ENCODE data around the gene PAX5.

The PAX5 gene

DNA sequence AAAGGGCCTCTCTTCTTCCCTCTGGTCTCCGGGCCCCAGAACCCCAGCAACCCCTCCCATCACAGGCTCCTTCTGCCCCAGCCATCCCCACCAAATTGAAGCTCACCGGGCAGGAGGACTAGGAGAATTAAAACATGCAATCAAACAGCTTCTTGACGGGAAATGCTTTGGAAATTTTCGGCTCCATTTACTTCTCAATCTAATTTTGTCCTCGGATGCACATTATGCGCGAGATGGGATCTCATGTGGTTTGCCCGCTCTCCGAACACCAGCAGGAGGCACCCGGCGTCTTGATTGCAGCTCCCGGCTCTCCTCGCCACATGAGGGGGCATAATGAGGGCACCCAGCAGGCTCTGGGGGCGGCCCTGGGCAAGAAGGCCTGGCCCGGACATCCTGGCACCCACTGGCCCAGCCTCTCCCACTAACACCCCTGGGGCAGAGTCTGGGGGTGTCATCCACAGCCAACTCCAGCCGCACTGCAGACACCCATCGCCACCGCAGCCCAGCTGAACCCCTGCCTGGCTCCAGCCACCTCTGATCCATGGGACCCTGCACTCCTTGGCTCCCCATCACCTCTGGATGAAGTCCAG lies 135.5 kb downstream of the PAX5 start:
- DNase-seq, result no peak

DNA sequence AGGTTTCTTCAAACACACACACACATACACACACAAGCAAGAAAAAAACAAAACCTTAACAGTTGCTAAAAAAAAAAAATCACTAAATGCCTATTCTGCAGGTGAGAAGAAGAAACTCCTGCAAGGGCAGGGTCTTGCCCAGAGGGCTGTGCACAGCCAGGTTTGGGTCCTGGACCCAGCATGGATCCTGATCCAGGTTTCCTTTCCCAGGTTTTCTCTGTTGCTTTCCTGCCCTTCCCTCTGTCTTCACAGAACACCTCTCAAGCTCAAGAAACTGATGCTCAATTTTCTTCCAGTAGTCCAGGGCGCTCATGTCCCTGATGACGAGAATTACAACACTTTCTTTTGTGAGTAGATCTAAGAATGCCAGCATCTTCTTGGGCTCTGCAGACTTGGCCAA lies 136.6 kb downstream of the PAX5 start:
- DNase-seq, result no peak

- DNase-seq, result no peak
Measured at GRCh38 chr9:36897019-36897418, 137.0 kb downstream of the PAX5 start.

DNA sequence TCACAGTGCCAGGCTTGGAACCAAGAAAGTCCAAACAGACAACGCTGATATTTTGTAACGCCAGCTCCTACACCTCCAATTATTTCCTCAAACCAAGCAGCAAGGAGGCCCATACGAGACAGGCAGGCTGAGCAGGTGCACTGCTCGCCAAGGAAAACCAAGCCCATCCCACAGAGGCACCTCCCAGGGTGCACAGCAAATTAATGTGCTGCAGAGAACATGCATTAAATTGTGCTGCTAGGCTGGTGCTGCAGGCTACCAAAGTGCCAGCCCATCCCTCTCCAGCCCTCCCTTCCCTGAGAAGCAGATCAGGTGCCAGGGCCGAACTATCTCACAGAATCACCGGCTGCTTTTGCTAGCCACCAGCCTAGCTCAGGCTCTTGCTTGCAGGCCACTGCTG lies 137.8 kb downstream of the PAX5 start:
- DNase-seq, result no peak

GRCh38 chr9:36895744-36896260 lies 138.3 kb downstream of the PAX5 start:
- no peak for DNase-seq

- DNase-seq, result no peak
Measured at GRCh38 chr9:36894695-36895310, 139.3 kb downstream of the PAX5 start.

GRCh38 chr9:36893911-36894310 lies 140.2 kb downstream of the PAX5 start:
- DNase-seq, result no peak

DNA sequence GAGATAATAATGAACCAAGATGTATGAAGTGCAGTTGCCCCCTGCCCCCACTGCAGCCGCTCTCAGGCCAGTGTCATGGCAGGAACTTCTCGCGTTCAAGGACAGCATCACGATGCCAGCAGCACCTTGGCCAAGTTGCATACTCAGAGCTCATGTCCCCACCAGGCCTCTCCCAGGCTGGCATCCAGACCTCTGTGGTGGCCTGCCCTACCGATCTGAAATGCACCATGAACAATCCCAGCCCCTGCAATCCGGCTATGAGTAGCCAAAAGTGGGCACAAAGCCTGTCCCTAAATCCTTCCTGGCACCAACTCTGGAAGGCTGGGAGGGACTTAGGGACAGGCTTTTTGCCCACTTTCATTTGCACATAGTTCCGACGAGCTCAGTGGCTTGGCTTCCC lies 140.9 kb downstream of the PAX5 start:
- no peak for DNase-seq

DNA sequence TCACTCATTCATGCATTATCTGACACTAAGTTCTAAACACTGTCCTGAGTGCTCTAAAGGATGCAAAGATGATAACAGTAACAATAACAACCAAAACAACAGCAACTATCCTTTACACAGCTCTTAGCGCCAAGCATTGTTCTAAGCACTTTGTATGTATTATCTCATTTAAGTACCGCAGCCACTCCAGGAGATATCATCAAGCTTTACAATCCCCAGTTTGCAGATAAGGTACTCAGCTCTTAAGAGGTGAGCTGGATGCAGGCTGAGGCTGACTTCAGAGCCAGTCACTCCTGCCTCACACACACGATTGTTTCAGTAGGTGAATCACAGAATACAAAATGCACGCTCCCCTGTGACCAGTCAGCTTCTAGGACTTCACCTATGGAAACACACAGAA lies 141.8 kb downstream of the PAX5 start:
- no peak for DNase-seq

GRCh38 chr9:36891341-36891811 lies 142.7 kb downstream of the PAX5 start:
- no peak for DNase-seq

- DNase-seq, result no peak
Measured at GRCh38 chr9:36889844-36890243, 144.2 kb downstream of the PAX5 start.

DNA sequence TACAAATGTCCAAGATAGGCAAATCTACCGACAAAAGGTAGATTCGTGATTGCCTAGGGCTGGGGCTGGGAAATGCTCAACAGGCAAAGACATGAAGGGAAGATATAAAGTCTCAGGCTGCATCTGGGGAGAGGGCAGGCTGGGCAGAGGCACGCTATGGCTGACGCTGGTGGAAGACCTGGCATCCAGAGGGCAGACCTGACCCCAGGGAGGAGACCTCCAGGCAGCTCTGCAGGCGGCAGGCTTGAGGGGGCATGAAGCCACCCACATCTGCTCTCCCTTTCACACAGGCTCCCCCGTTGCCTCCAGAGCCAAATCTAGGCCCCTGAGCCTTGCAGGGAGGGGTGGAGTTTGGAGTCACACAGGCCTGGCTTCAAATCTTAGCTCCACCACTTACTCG lies 145.5 kb downstream of the PAX5 start:
- DNase-seq, result no peak

DNA sequence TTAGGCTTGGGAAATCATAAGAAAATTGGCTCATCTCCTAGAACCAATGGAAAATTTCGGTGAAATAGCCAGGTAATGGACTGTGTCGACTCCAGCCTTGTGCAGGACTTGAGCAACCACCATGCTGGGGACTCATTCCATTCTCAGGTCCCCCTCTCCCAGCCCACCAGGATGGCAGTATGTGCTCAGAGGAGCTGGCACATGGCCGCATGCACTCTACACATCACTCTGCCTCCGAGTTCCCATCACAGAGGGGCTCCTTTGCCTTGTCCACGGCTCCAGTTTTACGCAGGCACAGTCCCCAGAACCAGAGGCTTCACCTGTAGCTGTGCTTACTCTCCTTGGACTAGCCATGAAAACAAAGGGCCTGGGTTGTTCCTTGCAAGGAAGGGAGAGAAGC lies 149.3 kb downstream of the PAX5 start:
- no peak for DNase-seq

- no peak for DNase-seq
Measured at GRCh38 chr9:36882594-36882993, 151.5 kb downstream of the PAX5 start.

DNA sequence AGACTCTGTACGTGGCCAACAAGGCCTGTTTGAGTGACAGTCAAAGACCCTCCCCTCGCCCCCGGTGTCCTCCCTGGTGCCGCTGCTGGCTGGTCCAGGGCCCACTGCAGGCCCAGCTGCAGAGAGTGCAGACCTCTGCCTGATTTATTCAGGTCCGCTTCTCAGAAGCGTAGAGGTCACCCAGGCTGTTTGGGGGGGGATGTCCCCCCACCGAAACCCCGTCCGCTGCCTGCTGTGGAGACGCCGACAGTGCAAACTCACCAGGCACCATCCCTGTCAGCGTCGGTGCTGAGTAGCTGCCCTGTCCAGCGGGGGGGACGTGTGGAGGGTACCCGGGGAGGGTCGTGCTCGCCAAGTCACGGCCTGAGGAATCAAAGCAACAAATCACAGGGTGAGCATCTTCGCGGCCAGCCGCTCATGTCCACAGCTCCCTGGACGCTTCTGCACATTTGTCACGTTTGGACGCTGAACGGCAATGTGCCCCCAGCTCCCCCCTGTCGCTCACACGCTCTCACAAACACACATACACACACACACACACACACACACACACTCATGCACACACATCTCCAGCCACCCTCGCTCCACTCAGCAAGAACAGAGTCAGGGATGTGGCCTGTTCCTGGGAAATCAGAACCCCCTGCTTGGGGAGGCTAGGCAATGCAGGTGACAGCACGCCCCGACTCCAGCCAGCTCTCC lies 152.2 kb downstream of the PAX5 start:
- DNase-seq, result no peak

GRCh38 chr9:36881316-36881715 lies 152.8 kb downstream of the PAX5 start:
- no peak for DNase-seq

GRCh38 chr9:36880075-36880474 lies 154.0 kb downstream of the PAX5 start:
- no peak for DNase-seq

DNA sequence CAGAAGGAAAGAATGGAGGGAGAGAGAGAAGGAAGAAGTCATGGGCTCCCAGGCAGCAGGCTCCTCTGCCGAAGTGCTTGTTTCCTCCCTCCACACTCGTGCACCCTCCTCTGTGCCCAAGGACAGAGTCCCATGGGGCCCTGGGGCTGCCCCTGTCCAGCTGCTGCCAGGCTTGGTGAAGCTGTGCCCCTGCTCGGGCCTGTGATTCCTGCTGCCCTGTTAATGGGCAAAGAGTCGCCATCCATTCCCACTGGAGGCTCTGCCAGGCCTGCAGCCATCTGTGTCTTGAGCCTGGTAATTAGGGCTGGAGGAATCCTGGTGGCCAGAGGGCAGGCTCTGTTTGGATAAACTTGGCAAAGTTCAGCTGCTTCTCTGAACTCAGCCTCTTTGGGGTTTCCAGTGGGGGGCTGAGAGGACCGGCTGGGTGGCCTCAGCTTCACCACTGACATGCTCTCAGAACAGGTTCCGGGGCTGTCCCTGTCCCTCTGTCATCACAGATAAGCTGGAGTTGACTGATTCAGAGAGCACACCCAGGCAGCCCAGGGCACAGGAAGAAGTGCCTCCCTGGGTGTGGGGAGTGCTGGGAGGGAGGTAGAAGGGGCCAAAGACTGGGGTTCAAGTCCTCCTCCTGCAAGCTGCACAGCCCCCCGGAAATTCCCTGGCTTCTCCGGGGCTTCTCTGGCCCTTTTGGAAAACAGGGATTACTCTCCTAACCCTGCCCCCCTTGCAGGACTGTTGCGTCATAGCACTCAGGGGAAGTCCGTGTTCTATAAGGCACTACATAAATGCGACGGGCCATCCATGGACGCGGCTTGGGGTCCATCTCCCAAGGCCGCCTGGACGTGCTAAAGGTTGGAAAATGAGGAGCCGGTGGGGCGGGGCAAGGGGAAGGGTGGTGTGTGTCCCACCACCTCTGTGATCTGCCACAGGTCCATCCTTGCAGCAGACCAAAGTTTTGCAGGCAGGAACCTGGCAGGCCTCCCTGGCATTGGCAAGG lies 154.8 kb downstream of the PAX5 start:
- no peak for DNase-seq

DNA sequence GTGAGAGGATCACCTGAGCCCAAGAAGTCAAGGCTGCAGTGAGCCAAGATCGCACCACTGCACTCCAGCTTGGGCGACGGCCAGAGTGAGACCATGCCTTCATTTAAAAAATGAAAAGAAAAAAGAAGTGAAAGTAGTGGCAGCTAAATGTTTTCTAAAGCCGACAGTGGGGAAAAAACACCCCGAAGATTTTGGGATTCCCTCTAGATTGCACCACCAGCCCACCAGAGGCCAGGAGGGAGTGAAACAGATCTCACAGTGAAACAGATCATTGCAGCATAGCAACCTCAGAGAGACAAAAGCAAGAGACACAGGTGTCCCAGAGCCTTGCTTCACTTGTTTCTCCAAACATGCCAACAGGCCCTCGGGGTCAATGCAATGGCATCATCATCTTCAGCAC lies 156.8 kb downstream of the PAX5 start:
- no peak for DNase-seq

- DNase-seq, result no peak
Measured at GRCh38 chr9:36876056-36876455, 158.0 kb downstream of the PAX5 start.

DNA sequence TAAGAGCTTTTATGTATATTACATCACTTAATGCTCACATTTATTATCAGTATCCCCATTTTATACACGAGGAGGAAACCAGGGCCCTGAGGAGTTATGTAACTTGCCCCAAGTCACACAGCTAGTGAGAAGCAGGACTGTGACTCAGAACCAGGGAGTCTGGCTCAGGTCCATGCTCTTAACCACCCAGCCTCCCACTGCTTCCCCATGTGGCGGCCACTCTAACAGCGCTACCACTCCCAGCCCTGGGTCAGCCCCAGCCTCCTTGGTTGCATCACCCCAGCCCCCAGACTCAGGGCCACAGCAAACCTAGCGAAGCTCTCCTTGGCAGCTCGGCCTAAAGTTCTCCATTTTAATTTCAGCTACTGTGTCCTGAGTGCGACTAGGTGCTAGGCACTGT lies 159.1 kb downstream of the PAX5 start:
- DNase-seq, result no peak

GRCh38 chr9:36874261-36874660 lies 159.8 kb downstream of the PAX5 start:
- DNase-seq, result no peak

All from AML-193 (cell line).